PC-9 (cell line): ENCODE data around the gene MAS1L. TPM values are rescaled to one million over a fixed set of nuclear protein-coding genes. Genes with fewer than 3 reads are reported as not detected.

ENCODE experiments used
- BruUV-seq: library from RNA; stranded (reverse); fragments of 400-500 nt; replicated peaks from 2 replicates; lab custom pipeline; 2021; lab: Mats Ljungman, UMichigan
- CTCF ChIA-PET: fragments of 300-600 bp; sonication (Branson Sonifier 250); formaldehyde crosslinking; loops from one replicate; lab custom pipeline; 2022; ENCODE audit warnings: antibody characterized with exemption; lab: Charles Lee
- POLR2A ChIA-PET: fragments of 300-600 bp; sonication (Branson Sonifier 250); formaldehyde crosslinking; loops from one replicate; lab custom pipeline; 2022; ENCODE audit warnings: antibody characterized with exemption; ENCODE audit not compliant: unreplicated experiment; lab: Charles Lee
- DNase-seq, 2 experiments: peaks; one replicate each; pipeline versions ENCODE4 v3.0.0 to v3.0.0-alpha.2; 2015 to 2022; ENCODE audit warnings: mixed read lengths in 1 of 2
- H2AFZ ChIP-seq: fragments of 200-600 bp; sonication (generic); 2 replicates; pipeline ENCODE4 v1.8.1; 2017; ENCODE audit warnings: antibody characterized with exemption
- H3F3A ChIP-seq: fragments of 200-600 bp; sonication (generic); 2 replicates; pipeline ENCODE4 v1.8.1; 2017; ENCODE audit warnings: antibody characterized with exemption, mild to moderate bottlenecking, low read depth; ENCODE audit not compliant: insufficient read depth
- H3K27ac ChIP-seq: fragments of 200-600 bp; sonication (generic); 2 replicates; pipeline ENCODE4 v1.6.1; 2016; ENCODE audit warnings: mixed run types
- H3K27me3 ChIP-seq: fragments of 200-600 bp; sonication (generic); 2 replicates; pipeline ENCODE4 v1.6.1; 2016; ENCODE audit warnings: low read depth, mixed run types; ENCODE audit not compliant: insufficient read depth
- H3K36me3 ChIP-seq: fragments of 200-600 bp; sonication (generic); 2 replicates; pipeline ENCODE4 v1.6.1; 2016; ENCODE audit warnings: low read depth, mixed run types
- H3K4me1 ChIP-seq: fragments of 200-600 bp; sonication (generic); replicated peaks from 2 replicates; pipeline ENCODE4 v1.6.1; 2016; ENCODE audit warnings: mixed run types; ENCODE audit not compliant: insufficient read depth
- H3K4me2 ChIP-seq: fragments of 200-600 bp; sonication (generic); 2 replicates; pipeline ENCODE4 v1.6.1; 2017; ENCODE audit warnings: mixed run types
- H3K4me3 ChIP-seq: fragments of 200-600 bp; sonication (generic); 2 replicates; pipeline ENCODE4 v1.6.1; 2016; ENCODE audit warnings: mixed run types
- H3K79me2 ChIP-seq: fragments of 200-600 bp; sonication (generic); 2 replicates; pipeline ENCODE4 v1.6.1; 2017; ENCODE audit warnings: low read depth, mixed run types
- H3K9me2 ChIP-seq: fragments of 200-600 bp; sonication (generic); 2 replicates; pipeline ENCODE4 v1.8.1; 2017; ENCODE audit warnings: mild to moderate bottlenecking; ENCODE audit not compliant: insufficient read depth
- H3K9me3 ChIP-seq: fragments of 200-600 bp; sonication (generic); 2 replicates; pipeline ENCODE4 v1.8.1; 2016; ENCODE audit warnings: low read depth; ENCODE audit not compliant: insufficient read depth
- H4K20me1 ChIP-seq: fragments of 200-600 bp; sonication (generic); 2 replicates; pipeline ENCODE4 v1.8.1; 2017; ENCODE audit not compliant: insufficient read depth
- EZH2 ChIP-seq: fragments of 200-600 bp; sonication (generic); IDR thresholded peaks from 2 replicates; pipeline ENCODE4 v1.8.0; 2017; ENCODE audit warnings: antibody characterized with exemption, low read depth
- intact Hi-C: fragments of 100-400 bp; cut with micrococcal nuclease; formaldehyde crosslinking; loops from one replicate; pipeline ENCODE4 v1.10.0; 2022; ENCODE audit not compliant: unreplicated experiment
- total RNA-seq: library from RNA; stranded (reverse); gene quantifications from 2 replicates; pipeline ENCODE4 v1.2.3, GENCODE V29; 2021
- TF ChIP-seq, protein P1 (sequence below): fragments of 200-600 bp; sonication (generic); conservative IDR thresholded peaks from 2 replicates; pipeline ENCODE4 v1.6.1; 2017; ENCODE audit warnings: mixed run types, antibody characterized with exemption, mild to moderate bottlenecking, moderate library complexity

MAS1L gene
- total RNA-seq, 1 experiment from 2014 or later: not detected

DNA sequence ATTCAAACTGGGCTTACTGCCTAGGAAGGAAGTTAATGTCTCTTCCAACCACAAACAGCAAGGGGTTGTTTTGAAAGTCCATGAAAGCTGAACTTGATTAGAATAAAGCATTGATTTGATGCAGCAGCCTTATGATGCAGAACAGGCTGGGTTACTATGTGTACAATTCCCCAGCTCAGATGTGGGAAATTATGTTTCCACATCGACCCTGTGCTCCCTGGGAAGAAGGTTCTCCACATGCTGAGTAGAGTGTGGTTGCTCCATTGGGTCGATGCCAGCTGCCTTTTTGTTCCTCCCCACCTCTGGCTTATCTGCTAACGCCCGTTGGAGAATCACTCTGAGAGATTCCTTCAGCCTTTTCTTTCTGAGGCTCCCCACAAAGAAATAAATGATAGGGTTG, 1.2 kb downstream of the MAS1L start:
- no peak for DNase-seq
- POLR2A ChIA-PET: no interaction called here

DNA sequence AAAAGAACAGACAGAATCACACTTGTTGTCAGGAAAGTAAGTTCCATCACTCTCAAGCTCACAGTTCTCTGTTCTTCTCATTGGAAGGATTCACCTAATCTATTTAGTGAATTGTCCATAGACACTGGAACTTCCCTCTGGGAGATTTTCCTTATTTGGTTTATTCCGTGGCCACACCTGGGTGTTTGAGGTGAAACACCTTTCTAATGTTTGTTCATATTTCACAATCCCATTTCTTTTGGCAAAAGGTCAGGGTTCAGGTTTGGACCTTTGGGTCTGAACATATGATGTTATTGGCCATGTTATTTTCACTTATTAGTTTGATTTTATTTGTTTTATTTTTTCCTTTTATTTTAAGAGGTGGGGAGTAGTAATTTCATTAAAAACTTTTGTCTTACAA, 4.0 kb downstream of the MAS1L start:
- no peaks in the 10 kb centered on the region for H3K27me3 ChIP-seq
- H3K79me2 ChIP-seq: no peaks in the 10 kb centered on the region
- H4K20me1 ChIP-seq: no peaks in the 10 kb centered on the region; the same call in 1 of the 2 replicates
- H2AFZ ChIP-seq: no peak overlapping the region
- no peaks in the 10 kb centered on the region for H3K9me2 ChIP-seq
- TF ChIP-seq EZH2: no peak
- TF ChIP-seq, protein P1, sequence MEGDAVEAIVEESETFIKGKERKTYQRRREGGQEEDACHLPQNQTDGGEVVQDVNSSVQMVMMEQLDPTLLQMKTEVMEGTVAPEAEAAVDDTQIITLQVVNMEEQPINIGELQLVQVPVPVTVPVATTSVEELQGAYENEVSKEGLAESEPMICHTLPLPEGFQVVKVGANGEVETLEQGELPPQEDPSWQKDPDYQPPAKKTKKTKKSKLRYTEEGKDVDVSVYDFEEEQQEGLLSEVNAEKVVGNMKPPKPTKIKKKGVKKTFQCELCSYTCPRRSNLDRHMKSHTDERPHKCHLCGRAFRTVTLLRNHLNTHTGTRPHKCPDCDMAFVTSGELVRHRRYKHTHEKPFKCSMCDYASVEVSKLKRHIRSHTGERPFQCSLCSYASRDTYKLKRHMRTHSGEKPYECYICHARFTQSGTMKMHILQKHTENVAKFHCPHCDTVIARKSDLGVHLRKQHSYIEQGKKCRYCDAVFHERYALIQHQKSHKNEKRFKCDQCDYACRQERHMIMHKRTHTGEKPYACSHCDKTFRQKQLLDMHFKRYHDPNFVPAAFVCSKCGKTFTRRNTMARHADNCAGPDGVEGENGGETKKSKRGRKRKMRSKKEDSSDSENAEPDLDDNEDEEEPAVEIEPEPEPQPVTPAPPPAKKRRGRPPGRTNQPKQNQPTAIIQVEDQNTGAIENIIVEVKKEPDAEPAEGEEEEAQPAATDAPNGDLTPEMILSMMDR: no peak
- no peaks in the 10 kb centered on the region for H3K9me3 ChIP-seq
- intact Hi-C loops: no loop called here
- H3K27ac ChIP-seq: no peak overlapping the region
- no peak overlapping the region for H3K4me2 ChIP-seq
- no peaks in the 10 kb centered on the region for H3K36me3 ChIP-seq
- no TSS peak for BruUV-seq
- H3F3A ChIP-seq: no peaks in the 10 kb centered on the region
- no peaks in the 10 kb centered on the region for H3K4me1 ChIP-seq
- ChIA-PET CTCF (no interaction called here), POLR2A (no interaction called here)
- no peak overlapping the region for H3K4me3 ChIP-seq
- DNase-seq: no peak

More for the DNA sequence above, 1.2 kb downstream of the MAS1L start:
- Histone ChIP-seq H3K4me1 (no peaks in the 10 kb centered on the region), H3K79me2 (no peaks in the 10 kb centered on the region), H3K9me2 (no peaks in the 10 kb centered on the region), H3K4me2 (no peak overlapping the region), H3K4me3 (no peak overlapping the region), H3K27ac (no peak overlapping the region), H3K36me3 (no peaks in the 10 kb centered on the region), H2AFZ (no peak overlapping the region), H3K9me3 (no peaks in the 10 kb centered on the region), H3F3A (no peaks in the 10 kb centered on the region), H3K27me3 (no peaks in the 10 kb centered on the region), H4K20me1 (no peaks in the 10 kb centered on the region; the same call in 1 of the 2 replicates)
- intact Hi-C loops: no loop called here
- TF ChIP-seq, protein P1: no peak
- TF ChIP-seq EZH2: no peak
- BruUV-seq: no TSS peak
- CTCF ChIA-PET: no interaction called here

DNA sequence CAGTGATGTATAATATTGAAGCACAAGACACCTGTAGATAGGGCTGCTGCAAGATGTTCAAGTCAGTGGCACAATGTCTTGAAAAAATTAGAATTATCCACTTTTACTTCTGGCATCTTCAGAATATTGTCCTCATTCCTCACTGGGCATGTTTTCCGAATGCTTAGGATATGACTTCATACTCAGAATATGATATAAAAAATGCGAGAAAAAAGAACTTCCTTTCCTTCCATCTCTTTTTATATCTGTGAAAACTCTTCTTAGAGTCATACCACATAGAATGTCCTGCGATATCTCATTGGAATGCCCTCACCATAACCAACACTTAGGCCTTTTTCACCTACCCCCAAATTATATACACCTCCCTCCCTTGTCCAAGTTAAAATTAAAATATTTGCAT, 4.6 kb downstream of the MAS1L start:
- CTCF ChIA-PET: no interaction called here
- H2AFZ ChIP-seq: no peak overlapping the region

More for the DNA sequence above, 4.6 kb downstream of the MAS1L start:
- H3K4me2 ChIP-seq: no peak overlapping the region
- no peak for TF ChIP-seq EZH2
- TF ChIP-seq, protein P1: no peak
- H4K20me1 ChIP-seq: no peaks in the 10 kb centered on the region; the same call in 1 of the 2 replicates
- POLR2A ChIA-PET: no interaction called here
- no peaks in the 10 kb centered on the region for H3K79me2 ChIP-seq
- H3F3A ChIP-seq: no peaks in the 10 kb centered on the region
- intact Hi-C loops: no loop called here
- no peak for DNase-seq
- no peaks in the 10 kb centered on the region for H3K36me3 ChIP-seq
- no peaks in the 10 kb centered on the region for H3K9me3 ChIP-seq
- no TSS peak for BruUV-seq
- H3K27me3 ChIP-seq: no peaks in the 10 kb centered on the region
- no peak overlapping the region for H3K27ac ChIP-seq
- H3K4me1 ChIP-seq: no peaks in the 10 kb centered on the region
- no peak overlapping the region for H3K4me3 ChIP-seq
- H3K9me2 ChIP-seq: no peaks in the 10 kb centered on the region
